Caco-2 (cell line): Measurements from ENCODE around the gene CENPP. TPM values are rescaled to one million over a fixed set of nuclear protein-coding genes. Genes with fewer than 3 reads are reported as not detected.

Experiments used
- BruUV-seq: library from RNA; stranded (reverse); fragments of 400-500 nt; replicated peaks from 2 replicates; lab custom pipeline; 2021; lab: Mats Ljungman, UMichigan
- CTCF ChIA-PET: fragments of 300-600 bp; sonication (Branson Sonifier 250); formaldehyde crosslinking; loops from one replicate; lab custom pipeline; 2022; ENCODE audit warnings: antibody characterized with exemption; lab: Charles Lee
- POLR2A ChIA-PET: fragments of 300-600 bp; sonication (Branson Sonifier 250); formaldehyde crosslinking; loops from one replicate; lab custom pipeline; 2022; ENCODE audit warnings: antibody characterized with exemption; lab: Charles Lee
- DNase-seq, 2 experiments: peaks; one replicate each; pipeline versions ENCODE4 v3.0.0 to v3.0.0-alpha.2; 2020 to 2022
- H3K27me3 ChIP-seq: replicated peaks from 2 replicates; pipeline ENCODE4 v1.6.0; 2011; ENCODE audit warnings: low read length; ENCODE audit not compliant: control insufficient read depth, insufficient read depth
- H3K36me3 ChIP-seq: 2 replicates; pipeline ENCODE4 v1.5.1; 2011; ENCODE audit warnings: low read length; ENCODE audit not compliant: control insufficient read depth, insufficient read depth
- H3K4me1 ChIP-seq: fragments of 250-450 bp; sonication (Bioruptor Pico); 2 replicates; pipeline ENCODE4 v1.5.1; 2020; ENCODE audit warnings: mild to moderate bottlenecking
- H3K4me3 ChIP-seq: 2 replicates; pipeline ENCODE4 v1.5.1; 2011; ENCODE audit warnings: low read depth, mild to moderate bottlenecking, control low read depth, low read length
- H3K9me3 ChIP-seq: fragments of 250-450 bp; sonication (Bioruptor Pico); 2 replicates; pipeline ENCODE4 v1.5.1; 2020; ENCODE audit warnings: mild to moderate bottlenecking, moderate library complexity
- H3K27ac Mint-ChIP-seq: one replicate; pipeline ENCODE4 v1.8.0; 2022; ENCODE audit warnings: mixed read lengths; ENCODE audit not compliant: unreplicated experiment
- H3K27me3 Mint-ChIP-seq: one replicate; pipeline ENCODE4 v1.8.0; 2022; ENCODE audit warnings: mixed read lengths; ENCODE audit not compliant: insufficient read depth, unreplicated experiment
- H3K36me3 Mint-ChIP-seq: one replicate; pipeline ENCODE4 v1.8.0; 2022; ENCODE audit warnings: mild to moderate bottlenecking, mixed read lengths; ENCODE audit not compliant: insufficient read depth, unreplicated experiment
- H3K4me1 Mint-ChIP-seq: one replicate; pipeline ENCODE4 v1.8.0; 2022; ENCODE audit warnings: low read depth, mixed read lengths; ENCODE audit not compliant: unreplicated experiment
- H3K4me3 Mint-ChIP-seq: one replicate; pipeline ENCODE4 v1.8.0; 2022; ENCODE audit warnings: mild to moderate bottlenecking, moderate library complexity, mixed read lengths; ENCODE audit not compliant: unreplicated experiment
- H3K9me3 Mint-ChIP-seq: one replicate; pipeline ENCODE4 v1.8.0; 2022; ENCODE audit warnings: mixed read lengths; ENCODE audit not compliant: unreplicated experiment
- CTCF ChIP-seq, 2 experiments: fragments of 200-600 bp in 1 of 2; IDR thresholded peaks; 1 replicate in 1 of 2; 2 replicates in 1 of 2; pipeline versions ENCODE4 v1.5.1 to v1.8.0; 2011 to 2022; ENCODE audit warnings: antibody characterized with exemption in 1 of 2, control low read depth in 1 of 2, inconsistent platforms in 1 of 2, low read depth in 1 of 2, low read length in 1 of 2, mild to moderate bottlenecking in 1 of 2, moderate library complexity in 1 of 2; ENCODE audit not compliant: insufficient read depth in 1 of 2, severe bottlenecking in 1 of 2, unreplicated experiment in 1 of 2
- intact Hi-C: fragments of 100-400 bp; cut with micrococcal nuclease; formaldehyde crosslinking; loops from one replicate; pipeline ENCODE4 v1.10.0; 2022; ENCODE audit not compliant: unreplicated experiment
- total RNA-seq: library from RNA; stranded (reverse); gene quantifications from 2 replicates; pipeline ENCODE4 v1.2.3, GENCODE V29; 2022

CENPP gene
- total RNA-seq, 1 experiment from 2014 or later: 7.6 TPM

GRCh38 chr9:92295827-92296258 lies 29.9 kb upstream of the CENPP start:
- no TSS peak for BruUV-seq
- Histone ChIP-seq H3K4me1 (peaks cover 9% of the 10 kb centered on the region; the same call in 1 of the 2 replicates), H3K9me3 (no peaks in the 10 kb centered on the region), H3K4me3 (no peak overlapping the region), H3K27me3 (no peaks in the 10 kb centered on the region), H3K36me3 (no peaks in the 10 kb centered on the region)
- H3K9me3 Mint-ChIP-seq: no peaks in the 10 kb centered on the region
- no peak for TF ChIP-seq CTCF (IDR thresholded peaks at IDR 0.05; ENCODE audit: insufficient read depth in 1 of 2, low read depth in 1 of 2, low read length in 1 of 2, severe bottlenecking in 1 of 2, unreplicated experiment in 1 of 2)
- ChIA-PET CTCF (no interaction called here), POLR2A (no interaction called here)
- peak in 1 of 2 experiments; percentile 1 for DNase-seq
- H3K4me3 Mint-ChIP-seq: no peak overlapping the region
- intact Hi-C loops: no loop called here
- H3K36me3 Mint-ChIP-seq: peaks cover 48% of the 10 kb centered on the region
- peak overlapping the region; percentile 76 for H3K27ac Mint-ChIP-seq
- H3K27me3 Mint-ChIP-seq: no peaks in the 10 kb centered on the region
- peaks cover 7% of the 10 kb centered on the region for H3K4me1 Mint-ChIP-seq

- Mint-ChIP-seq H3K4me3 (no peak overlapping the region), H3K36me3 (peaks cover 46% of the 10 kb centered on the region), H3K9me3 (no peaks in the 10 kb centered on the region), H3K27me3 (no peaks in the 10 kb centered on the region), H3K27ac (no peak overlapping the region), H3K4me1 (peaks cover 8% of the 10 kb centered on the region)
- Histone ChIP-seq H3K27me3 (no peaks in the 10 kb centered on the region), H3K4me1 (peaks cover 5% of the 10 kb centered on the region; the same call in 1 of the 2 replicates), H3K36me3 (no peaks in the 10 kb centered on the region), H3K9me3 (no peaks in the 10 kb centered on the region), H3K4me3 (no peak overlapping the region)
- TF ChIP-seq CTCF (IDR thresholded peaks at IDR 0.05; ENCODE audit: insufficient read depth in 1 of 2, low read depth in 1 of 2, low read length in 1 of 2, severe bottlenecking in 1 of 2, unreplicated experiment in 1 of 2): no peak
- CTCF ChIA-PET: no interaction called here
- DNase-seq: no peak
- no TSS peak for BruUV-seq
- POLR2A ChIA-PET: no interaction called here
- intact Hi-C loops: no loop called here
These were observed 28.1 kb upstream of the CENPP start for GRCh38 chr9:92297611-92298010.

GRCh38 chr9:92298036-92298435 lies 27.7 kb upstream of the CENPP start:
- CTCF ChIA-PET: no interaction called here
- Histone ChIP-seq H3K4me1 (peaks cover 8% of the 10 kb centered on the region; the same call in 1 of the 2 replicates), H3K4me3 (no peak overlapping the region), H3K9me3 (no peaks in the 10 kb centered on the region), H3K27me3 (no peaks in the 10 kb centered on the region), H3K36me3 (no peaks in the 10 kb centered on the region)
- intact Hi-C loops: no loop called here
- no peaks in the 10 kb centered on the region for H3K27me3 Mint-ChIP-seq
- peaks cover 12% of the 10 kb centered on the region for H3K4me1 Mint-ChIP-seq
- H3K9me3 Mint-ChIP-seq: no peaks in the 10 kb centered on the region
- BruUV-seq: no TSS peak
- no peak overlapping the region for H3K4me3 Mint-ChIP-seq
- H3K27ac Mint-ChIP-seq: no peak overlapping the region
- H3K36me3 Mint-ChIP-seq: peaks cover 49% of the 10 kb centered on the region
- POLR2A ChIA-PET: no interaction called here
- no peak for TF ChIP-seq CTCF (IDR thresholded peaks at IDR 0.05; ENCODE audit: insufficient read depth in 1 of 2, low read depth in 1 of 2, low read length in 1 of 2, severe bottlenecking in 1 of 2, unreplicated experiment in 1 of 2)
- no peak for DNase-seq
